Measurements from ENCODE around the gene CAMK2G.
"Not testable (repeated sequence)": the region's sequence is repeated elsewhere in the genome, so short reads cannot be mapped to it uniquely, and the experiment has no call there.

CAMK2G gene

DNA sequence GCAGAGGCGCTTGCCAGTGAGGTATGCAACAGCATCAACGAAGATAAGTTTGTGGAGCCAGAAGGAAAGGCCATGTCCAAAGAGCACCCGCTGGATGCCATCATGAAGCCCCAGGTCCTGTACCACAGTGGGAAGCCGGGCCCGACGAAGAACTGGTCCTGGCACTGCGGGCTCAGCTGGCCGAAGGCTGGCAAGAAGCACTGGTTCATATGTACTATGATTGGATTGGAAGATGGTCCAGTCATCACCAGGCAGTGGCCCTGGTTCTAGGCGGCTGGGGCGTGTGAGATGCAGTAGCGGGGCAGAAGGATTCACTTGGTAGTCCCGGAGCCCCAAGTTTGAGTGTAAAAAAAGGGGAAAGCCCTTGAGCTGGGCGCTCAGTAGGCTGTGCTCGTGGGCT, 66.9 kb downstream of the CAMK2G start:
- DNase-seq: no peak

DNA sequence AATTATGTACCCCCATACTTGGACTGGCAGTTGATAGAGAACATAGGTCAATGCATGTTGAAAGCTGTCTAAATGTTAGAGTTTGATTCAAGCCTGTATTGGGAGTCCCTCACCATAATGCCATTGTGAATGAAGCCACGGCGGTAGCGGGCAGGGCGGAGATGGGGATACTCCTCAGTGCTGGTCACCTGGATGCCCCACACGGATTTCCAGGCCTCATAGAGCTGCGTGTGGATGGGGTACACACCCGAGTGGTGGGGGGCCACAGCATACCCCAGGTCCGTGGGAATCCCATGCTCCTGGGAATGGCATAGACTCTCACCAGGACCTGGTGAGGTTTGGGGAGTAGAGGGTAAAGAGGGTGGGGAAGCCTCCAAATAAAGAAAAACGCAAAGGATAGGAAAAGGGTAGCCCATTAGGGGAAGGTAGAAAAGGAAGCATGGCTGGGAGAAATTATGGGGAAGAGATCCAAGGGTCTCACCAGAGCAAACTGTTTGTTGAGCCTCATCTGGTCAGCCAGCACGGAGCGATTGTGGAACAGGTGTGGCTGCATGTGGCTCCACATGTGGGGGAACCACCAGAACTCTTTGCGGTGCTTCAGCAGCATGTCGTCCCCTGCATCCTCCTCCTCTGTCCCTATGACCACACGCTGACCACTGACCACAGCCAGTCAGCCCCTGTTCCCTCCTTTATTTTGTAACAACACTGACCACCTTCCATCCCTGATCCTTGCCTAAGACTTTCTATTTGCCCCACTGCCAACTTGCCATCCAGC, 68.0 kb downstream of the CAMK2G start:
- DNase-seq: no peak

DNA sequence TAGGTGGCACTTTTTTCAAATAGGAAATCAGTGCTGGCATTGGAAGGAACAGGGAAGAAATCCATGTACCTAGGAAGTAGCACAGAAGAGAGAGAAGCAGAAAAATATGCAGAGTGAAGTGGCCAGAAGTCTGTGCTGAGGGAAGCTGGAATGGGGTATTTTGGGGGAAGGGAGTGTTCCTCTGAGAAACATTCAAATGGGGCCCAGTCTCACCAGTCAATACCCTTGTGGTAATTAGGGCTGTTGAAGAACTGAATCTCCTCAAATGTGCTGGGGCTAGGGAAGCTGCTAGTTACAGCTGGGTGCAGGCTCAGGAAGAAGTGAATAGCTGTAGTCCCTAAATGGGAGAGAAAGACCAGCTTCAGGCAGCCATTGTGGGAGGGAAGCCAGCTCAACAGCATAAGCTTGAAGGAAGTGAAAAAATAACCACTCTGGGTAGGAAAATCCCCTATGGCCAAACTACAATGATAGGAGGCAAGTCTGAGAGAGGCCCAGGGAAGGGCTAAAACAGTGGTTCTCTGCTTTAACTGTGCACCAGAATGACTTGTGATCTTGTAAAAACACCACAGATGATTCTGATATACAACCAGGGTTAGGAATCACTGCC, 70.6 kb downstream of the CAMK2G start:
- no peak for DNase-seq

DNA sequence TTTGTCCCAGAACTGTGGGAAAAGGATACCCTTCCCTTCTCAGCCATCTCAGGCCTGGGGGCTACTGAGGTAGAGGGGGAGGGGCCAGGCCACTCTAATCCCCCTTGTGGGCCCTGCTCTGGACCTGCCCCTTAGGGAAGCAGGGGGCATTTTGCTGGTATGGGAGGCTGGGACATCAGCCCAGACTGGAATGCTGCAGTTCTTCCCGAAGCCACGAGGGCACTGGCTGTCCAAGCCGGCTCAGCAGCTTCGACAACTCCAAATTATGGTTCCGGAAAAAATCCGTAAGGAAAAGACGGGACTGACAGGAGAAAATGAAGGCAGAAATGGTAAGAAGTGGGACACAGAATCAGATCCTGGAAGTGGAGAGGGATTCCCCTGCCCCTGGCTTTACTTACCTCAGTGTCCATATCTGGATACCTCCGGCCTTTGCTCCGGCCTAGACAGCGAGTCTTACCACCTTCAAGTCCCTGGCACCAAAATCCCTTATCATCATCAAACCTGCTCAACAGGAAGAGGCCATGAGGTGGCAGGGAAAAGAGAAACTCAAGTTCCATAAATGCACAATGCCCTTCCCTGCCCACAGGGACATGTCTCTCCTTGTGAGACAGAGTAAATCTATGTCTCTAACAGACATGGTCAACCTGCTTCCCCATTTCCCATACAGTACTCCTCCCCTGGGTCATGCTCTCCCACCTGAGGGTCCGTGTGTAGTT, 71.9 kb downstream of the CAMK2G start:
- DNase-seq: no peak

DNA sequence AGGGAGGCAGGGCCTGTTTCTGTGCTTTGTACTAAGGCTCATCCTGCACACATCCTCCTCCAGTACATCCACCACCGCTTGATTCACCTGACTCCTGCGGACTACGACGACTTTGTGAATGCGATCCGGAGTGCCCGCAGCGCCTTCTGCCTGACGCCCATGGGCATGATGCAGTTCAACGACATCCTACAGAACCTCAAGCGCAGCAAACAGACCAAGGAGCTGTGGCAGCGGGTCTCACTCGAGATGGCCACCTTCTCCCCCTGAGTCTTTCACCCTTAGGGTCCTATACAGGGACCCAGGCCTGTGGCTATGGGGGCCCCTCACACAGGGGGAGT, 73.1 kb downstream of the CAMK2G start:
- no peak for DNase-seq

DNA sequence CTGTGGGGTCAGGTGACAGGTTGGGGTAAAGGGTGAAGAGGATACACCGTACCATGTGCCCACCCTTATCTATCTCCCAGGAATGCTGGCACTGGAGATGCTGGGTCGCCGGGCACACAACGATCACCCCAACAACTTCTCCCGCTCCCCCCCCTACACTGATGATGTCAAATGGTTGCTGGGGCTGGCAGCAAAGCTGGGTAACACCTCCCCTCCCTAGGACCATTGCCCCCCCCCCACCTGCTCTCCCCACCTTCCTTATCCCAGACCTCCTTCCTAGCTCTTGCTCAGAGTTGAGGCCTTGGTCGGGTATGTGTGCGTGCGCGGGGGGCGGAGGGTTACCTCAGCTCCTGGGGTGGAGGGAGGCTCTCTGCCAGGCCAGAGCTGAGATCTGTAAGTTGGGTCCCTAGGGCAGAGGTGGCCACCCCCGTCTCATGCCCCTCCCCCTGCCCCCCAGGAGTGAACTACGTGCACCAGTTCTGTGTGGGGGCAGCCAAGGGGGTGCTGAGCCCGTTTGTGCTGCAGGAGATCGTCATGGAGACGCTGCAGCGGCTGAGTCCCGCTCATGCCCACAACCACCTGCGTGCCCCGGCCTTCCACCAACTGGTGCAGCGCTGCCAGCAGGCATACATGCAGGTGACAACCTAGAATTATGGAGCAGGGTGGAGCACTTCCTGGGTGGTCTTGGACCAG, 73.6 kb downstream of the CAMK2G start:
- DNase-seq: no peak

DNA sequence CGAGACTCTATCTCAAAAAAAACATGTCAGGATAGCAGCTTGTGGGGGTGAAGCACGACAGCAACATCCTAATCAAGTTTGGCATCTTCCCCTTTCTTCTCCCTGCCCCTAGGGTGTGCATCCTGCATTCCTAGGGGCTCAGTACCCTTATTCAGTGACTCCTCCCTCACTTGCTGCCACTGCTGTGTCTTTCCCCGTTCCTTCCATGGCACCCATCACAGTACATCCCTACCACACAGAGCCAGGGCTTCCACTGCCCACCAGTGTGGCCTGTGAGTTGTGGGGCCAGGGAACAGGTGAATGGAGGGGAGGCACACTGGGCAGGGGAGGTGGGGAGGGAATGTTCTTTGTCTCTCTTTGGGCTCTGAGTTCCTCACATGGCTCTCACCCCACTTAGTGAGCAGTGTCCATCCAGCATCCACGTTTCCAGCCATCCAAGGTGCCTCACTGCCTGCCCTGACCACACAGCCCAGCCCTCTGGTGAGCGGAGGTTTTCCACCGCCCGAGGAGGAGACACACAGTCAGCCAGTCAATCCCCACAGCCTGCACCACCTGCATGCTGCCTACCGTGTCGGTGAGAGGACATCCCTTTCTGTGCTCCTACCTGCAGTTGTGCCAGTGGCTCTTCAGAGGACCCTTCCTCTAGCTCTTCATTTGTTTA, 74.3 kb downstream of the CAMK2G start:
- no peak for DNase-seq

DNA sequence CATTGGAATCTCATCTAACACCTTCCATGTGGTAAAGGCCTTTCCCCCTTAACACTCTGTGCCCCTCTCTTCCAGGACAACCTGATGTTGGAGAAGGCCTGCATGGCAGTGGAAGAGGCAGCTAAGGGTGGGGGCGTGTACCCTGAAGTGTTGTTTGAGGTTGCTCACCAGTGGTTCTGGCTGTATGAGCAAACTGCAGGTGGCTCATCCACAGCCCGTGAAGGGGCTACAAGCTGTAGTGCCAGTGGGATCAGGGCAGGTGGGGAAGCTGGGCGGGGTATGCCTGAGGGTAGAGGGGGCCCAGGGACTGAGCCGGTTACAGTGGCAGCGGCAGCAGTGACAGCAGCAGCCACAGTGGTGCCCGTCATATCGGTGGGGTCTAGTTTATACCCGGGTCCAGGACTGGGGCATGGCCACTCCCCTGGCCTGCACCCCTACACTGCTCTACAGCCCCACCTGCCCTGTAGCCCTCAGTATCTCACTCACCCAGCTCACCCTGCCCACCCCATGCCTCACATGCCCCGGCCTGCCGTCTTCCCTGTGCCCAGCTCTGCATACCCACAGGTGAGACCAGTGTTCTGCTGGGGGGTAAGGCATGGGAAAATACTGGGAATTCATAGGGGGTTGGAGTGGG, 75.3 kb downstream of the CAMK2G start:
- no peak for DNase-seq

DNA sequence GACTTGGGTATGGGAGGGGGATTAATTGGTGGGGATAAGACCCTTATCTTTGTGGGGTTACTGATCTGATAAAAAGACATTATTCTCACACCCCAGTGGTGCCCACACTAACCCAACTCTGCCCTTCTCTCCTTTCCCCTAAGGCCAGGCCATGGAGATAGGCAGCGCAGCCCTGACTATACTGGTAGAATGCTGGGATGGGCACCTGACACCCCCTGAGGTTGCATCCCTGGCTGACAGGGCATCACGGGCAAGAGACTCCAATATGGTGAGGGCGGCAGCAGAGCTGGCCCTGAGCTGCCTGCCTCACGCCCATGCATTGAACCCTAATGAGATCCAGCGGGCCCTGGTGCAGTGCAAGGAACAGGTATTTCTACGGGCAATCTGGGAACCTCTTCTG, 76.3 kb downstream of the CAMK2G start:
- no peak for DNase-seq

DNA sequence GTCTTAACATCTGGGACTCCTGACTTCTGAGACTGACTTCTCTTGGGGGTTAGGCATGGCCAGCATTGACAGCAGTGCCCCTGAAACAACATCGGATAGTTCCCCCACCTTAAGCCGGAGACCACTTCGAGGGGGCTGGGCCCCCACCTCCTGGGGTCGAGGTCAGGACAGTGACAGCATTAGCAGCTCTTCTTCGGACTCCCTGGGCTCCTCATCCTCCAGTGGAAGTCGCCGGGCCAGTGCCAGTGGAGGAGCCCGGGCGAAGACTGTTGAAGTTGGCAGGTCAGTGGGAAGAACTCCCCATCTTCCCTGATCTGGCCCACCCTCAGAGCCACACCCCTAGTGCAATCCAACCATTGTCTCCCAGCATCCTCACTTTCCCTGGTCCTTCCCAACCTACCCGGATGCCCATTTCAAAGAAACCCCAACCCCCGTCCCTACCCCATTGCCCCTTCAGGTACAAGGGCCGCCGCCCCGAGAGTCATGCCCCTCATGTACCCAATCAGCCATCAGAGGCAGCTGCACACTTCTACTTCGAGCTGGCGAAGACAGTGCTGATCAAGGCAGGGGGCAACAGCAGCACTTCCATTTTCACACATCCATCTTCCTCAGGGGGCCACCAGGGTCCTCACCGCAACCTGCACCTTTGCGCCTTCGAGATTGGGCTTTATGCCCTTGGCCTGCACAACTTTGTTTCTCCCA, 76.9 kb downstream of the CAMK2G start:
- DNase-seq: no peak

DNA sequence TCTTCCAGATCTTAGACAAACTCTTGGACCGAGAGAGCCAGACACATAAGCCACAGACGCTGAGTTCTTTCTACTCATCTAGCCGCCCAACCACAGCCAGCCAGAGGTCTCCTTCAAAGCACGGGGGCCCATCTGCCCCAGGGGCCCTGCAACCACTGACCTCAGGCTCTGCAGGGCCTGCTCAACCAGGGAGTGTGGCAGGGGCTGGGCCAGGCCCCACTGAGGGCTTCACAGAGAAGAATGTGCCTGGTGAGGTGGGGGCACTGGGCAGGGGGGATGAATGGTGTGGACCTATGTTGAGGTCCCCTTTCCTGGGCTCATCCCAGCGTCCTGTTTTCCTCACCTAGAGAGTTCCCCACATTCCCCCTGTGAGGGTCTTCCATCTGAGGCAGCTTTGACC, 77.6 kb downstream of the CAMK2G start:
- DNase-seq: no peak

DNA sequence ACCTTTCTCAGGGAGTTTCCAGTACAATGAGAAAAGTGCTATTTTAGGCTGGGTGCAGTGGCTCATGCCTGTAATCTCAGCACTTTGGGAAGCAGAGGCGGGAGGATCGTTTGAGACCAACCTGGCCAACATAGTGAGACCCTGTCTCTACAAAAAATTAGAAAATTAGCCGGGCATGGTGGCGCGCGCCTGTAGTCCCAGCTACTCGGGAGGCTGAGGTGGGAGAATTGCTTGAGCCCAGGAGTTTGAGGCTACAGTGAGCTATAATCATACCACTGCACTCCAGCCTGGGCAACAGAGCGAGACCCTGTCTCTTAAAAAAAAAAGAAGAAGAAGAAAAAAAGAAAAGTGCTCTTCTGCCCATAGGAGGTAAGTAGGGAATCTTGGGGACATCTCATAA, 78.3 kb downstream of the CAMK2G start:
- DNase-seq: not testable (repeated sequence)

DNA sequence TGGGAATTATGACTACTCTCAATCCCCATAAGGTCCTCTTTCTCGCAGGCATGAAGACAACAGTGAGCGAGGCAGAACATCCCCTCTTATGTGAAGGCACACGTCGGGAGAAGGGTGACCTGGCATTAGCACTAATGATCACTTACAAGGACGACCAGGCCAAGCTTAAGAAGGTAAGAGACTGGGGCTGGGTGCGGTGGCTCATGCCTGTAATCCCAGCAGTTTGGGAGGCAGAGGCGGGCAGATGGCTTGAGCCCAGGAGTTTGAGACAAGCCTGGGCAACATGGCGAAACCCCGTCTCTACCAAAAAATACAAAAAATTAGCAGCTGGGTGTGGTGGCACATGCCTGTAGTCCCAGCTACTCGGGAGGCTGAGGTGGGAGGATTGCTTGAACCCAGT, 78.9 kb downstream of the CAMK2G start:
- not testable (repeated sequence) for DNase-seq

DNA sequence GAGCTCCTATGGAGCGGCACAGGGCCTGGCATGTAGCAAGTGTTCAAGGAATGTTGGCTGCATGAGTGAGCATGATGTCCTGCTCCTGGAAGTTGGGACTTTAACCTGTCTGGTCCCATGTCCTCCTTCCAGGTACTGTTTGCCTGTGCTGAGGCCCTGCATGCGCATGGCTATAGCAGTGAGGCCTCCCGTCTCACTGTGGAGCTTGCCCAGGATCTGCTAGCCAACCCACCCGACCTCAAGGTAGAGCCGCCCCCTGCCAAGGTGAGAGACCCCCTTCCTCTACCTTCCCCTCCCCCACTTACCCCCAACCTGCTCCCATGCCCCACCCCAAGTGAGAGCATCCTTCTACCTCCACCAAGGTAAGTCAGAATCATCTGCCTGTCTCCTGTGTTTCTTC, 80.9 kb downstream of the CAMK2G start:
- DNase-seq: no peak

DNA sequence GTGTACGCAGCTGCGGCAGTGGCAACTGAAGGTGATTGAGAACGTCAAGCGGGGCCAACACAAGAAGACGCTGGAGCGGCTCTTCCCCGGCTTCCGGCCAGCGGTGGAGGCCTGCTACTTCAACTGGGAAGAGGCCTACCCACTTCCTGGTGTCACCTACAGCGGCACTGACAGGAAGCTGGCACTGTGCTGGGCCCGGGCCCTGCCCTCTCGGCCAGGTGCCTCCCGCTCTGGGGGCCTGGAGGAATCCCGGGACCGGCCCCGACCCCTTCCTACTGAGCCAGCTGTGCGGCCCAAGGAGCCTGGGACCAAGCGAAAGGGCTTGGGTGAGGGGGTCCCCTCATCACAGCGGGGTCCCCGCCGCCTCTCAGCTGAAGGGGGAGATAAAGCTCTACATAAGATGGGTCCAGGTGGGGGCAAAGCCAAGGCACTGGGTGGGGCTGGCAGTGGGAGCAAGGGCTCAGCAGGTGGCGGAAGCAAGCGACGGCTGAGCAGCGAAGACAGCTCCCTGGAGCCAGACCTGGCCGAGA, 82.4 kb downstream of the CAMK2G start:
- DNase-seq: no peak

DNA sequence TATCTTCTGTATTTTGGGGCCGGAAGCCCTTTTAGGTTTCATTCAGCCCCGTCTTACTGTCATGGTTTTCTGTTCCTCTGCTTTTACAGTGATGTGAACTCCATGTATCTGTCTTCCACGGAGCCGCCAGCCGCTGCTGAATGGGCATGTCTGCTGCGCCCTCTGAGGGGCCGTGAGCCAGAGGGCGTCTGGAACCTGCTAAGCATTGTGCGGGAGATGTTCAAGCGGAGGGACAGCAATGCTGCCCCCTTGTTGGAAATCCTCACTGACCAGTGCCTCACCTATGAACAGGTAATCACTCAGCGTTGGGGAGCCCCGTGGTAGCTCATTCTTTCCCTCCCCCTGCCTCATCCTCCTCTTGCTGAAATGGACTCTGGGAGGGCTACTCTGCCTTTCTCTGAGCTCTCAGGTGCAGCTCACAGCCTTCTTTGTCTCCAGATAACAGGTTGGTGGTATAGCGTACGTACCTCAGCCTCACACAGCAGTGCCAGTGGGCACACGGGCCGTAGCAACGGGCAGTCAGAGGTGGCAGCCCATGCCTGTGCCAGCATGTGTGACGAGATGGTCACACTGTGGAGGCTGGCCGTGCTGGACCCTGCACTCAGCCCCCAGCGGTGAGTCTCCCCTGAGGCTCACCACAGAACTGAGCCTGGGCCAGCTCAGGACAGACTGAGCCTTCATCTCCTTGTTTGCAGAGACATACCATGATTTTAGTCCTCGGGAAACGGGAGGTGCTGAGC, 83.3 kb downstream of the CAMK2G start:
- DNase-seq: no peak

DNA sequence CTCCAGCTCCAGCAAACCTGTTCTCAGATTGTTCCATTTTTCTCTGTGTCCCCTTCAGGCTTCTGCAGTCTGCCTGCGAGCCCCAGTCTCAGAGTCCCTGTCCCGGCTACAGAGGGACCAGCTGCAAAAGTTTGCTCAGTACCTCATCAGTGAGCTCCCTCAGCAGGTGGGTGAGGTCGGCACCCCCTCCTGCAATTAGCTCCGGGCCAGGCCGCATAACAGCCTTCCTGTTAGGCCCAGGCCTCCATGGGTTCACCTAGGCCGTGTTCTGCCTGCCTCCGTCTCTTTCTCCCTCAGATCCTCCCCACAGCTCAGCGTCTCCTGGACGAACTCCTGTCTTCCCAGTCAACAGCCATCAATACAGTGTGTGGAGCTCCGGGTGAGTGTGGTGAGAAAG, 84.7 kb downstream of the CAMK2G start:
- DNase-seq: no peak

DNA sequence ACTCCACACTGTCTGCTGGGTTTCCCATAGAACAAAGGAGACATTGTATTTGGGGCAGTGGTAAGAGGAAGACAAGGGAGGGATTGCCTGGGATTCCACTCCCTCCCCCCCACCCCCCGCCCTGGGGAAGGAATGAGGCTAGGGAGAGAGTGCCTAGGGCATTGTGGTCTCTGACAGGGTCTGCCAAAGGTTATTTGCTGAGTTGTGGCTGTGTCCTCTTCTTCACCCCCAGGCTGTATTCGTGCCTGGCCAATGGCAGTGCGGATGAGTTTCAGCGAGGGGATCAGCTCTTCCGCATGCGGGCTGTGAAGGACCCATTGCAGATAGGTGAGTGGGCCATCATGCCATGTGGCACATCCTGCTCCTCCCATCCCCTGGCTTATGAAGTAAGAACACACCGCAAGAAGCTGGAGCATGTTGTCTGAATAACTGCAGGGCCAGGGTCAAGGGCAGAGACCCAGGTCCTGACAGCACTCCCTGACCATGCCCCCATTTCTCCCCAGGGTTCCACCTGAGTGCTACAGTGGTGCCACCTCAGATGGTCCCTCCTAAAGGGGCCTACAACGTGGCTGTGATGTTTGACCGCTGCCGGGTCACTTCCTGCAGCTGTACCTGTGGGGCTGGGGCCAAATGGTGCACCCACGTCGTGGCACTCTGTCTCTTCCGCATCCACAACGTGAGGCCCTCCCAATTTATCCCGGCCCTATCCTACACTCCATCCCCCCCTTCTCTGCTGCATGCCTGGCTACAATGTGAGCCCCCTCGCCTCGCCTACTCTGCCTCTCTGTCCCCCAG, 85.3 kb downstream of the CAMK2G start:
- DNase-seq: no peak

DNA sequence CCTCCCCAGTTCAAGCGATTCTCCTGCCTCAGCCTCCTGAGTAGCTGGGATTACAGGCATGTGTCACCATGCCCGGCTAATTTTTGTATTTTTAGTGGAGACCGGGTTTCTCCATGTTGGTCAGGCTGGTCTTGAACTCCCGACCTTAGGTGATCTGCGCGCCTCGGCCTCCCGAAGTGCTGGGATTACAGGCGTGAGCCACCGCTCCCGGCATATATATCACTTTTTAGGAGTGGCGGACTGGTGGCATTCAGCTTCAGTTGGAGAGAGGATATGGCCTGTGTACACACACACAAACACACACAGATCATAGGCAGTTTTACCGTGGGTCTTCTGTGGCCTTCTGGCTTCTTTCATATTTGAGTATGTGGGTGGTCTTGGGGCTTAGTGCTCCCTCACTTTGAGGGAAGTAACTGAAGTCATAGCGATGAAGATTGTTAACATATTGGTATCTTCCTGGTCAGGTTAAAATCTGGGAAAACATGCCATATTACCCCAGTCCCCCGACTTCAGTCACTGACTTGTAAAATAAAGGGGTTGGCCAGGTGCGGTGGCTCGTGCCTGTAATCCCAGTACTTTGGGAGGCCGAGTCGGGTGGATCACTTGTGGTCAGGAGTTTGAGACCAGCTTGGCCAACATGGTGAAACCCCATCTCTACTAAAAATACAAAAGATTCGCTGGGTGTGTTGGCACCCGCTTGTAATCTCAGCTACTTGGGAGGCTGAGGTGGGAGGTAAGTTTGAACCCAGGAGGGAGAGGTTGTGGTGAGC, 87.1 kb downstream of the CAMK2G start:
- not testable (repeated sequence) for DNase-seq
